ENCODE data around the gene TFB2M. TPM values are rescaled to one million over a fixed set of nuclear protein-coding genes. Genes with fewer than 3 reads are reported as not detected.

Gene TFB2M
- total RNA-seq, 1 donor from 2014 or later, result 9.5 TPM

DNA sequence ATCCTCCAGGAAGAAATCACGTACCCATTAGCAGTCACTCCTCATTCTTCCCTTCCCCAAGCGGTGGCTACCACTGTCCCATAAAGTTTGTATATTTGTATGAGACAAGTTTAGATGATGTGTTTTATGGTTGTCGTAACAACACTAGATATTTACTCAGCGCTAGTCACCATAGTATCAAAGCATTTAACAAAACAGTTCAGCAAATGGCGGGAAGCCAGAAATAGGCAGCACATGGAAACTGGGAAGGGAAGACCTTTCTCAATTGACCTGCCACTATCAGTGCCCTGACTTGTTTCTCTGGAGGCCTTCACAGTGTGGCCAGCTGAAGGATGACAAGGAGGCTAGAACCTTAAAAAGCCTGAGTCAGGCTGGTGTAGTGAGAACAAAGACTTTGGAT is 31.3 kb upstream of the TFB2M start:
- TF ChIP-seq, protein P1, sequence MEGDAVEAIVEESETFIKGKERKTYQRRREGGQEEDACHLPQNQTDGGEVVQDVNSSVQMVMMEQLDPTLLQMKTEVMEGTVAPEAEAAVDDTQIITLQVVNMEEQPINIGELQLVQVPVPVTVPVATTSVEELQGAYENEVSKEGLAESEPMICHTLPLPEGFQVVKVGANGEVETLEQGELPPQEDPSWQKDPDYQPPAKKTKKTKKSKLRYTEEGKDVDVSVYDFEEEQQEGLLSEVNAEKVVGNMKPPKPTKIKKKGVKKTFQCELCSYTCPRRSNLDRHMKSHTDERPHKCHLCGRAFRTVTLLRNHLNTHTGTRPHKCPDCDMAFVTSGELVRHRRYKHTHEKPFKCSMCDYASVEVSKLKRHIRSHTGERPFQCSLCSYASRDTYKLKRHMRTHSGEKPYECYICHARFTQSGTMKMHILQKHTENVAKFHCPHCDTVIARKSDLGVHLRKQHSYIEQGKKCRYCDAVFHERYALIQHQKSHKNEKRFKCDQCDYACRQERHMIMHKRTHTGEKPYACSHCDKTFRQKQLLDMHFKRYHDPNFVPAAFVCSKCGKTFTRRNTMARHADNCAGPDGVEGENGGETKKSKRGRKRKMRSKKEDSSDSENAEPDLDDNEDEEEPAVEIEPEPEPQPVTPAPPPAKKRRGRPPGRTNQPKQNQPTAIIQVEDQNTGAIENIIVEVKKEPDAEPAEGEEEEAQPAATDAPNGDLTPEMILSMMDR (IDR thresholded peaks at IDR 0.05; ENCODE audit: unreplicated experiment), result no peak
- Mint-ChIP-seq H3K36me3 (ENCODE audit: low read depth, unreplicated experiment) (no peaks in the 10 kb centered on the region), H3K4me1 (ENCODE audit: unreplicated experiment) (no peaks in the 10 kb centered on the region), H3K4me3 (ENCODE audit: unreplicated experiment) (no peak overlapping the region), H3K27me3 (ENCODE audit: unreplicated experiment) (peaks cover 2% of the 10 kb centered on the region), H3K27ac (ENCODE audit: unreplicated experiment) (no peak overlapping the region), H3K9me3 (ENCODE audit: unreplicated experiment) (no peaks in the 10 kb centered on the region)
- DNase-seq (ENCODE audit: low spot score), result no peak

DNA sequence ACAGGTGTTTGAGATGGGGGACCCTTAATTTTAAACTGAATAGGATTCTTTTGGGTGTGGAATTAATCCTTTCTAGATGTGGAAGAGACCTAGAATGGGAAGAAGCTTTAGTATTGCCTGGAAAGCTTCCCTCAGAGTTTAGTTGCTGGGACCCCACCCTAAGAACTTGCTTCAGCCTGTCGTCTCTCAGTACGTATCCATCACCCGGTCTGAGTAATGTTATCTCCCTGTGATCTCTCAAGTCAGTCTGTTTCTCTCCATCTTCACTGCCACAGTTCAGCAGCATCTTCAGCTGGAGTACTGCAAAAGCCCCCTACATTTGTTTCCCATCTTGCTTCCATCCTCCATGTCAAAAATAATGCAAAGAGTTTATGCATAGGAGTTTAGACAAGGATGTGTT is 29.1 kb upstream of the TFB2M start:
- no peak overlapping the region for H3K4me3 Mint-ChIP-seq (ENCODE audit: unreplicated experiment)
- TF ChIP-seq, protein P1 (IDR thresholded peaks at IDR 0.05; ENCODE audit: unreplicated experiment), result no peak
- H3K27ac Mint-ChIP-seq (ENCODE audit: unreplicated experiment), result no peak overlapping the region
- H3K4me1 Mint-ChIP-seq (ENCODE audit: unreplicated experiment), result no peaks in the 10 kb centered on the region
- H3K27me3 Mint-ChIP-seq (ENCODE audit: unreplicated experiment), result peaks cover 2% of the 10 kb centered on the region
- peaks cover 3% of the 10 kb centered on the region for H3K9me3 Mint-ChIP-seq (ENCODE audit: unreplicated experiment)
- H3K36me3 Mint-ChIP-seq (ENCODE audit: low read depth, unreplicated experiment), result peaks cover 13% of the 10 kb centered on the region
- DNase-seq (ENCODE audit: low spot score), result no peak

DNA sequence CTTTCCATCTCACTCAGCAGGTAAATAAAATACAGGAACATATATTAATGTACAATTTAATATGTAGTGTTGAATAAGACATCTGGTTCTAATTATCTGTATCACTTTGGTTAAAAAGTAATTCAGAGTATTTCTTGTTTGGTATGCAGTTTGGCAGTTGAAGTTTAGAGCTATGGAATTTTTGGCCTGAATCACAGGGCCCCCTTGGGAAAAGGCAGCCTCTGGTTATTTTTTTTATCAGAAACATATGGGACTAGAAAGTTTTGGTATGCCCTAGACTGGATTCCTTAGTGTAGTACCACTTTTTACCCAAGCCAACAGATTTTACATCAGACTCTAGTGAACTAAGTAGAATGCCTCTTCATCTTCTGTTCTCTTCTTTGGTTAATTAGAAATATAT is 26.6 kb upstream of the TFB2M start:
- H3K27ac Mint-ChIP-seq (ENCODE audit: unreplicated experiment), result no peak overlapping the region

DNA sequence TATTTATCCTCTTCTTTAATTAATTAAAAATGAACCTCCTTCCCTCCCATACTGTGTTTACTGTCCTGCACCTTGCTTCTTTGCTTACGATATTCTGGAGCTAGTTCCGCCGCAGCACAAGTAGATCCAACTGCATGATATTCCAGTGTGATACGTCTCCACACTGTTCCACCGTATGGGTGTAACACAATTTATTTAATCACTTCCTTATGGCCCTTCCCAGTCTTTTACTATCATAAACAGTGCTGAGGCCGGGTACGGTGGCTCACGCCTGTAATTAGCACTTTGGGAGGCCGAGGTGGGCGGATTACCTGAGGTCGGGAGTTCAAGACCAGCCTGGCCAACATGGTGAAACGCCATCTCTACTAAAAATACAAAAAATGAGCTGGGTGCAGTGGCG is 25.9 kb upstream of the TFB2M start:
- Mint-ChIP-seq H3K4me1 (ENCODE audit: unreplicated experiment) (no peaks in the 10 kb centered on the region), H3K9me3 (ENCODE audit: unreplicated experiment) (peaks cover 7% of the 10 kb centered on the region), H3K27ac (ENCODE audit: unreplicated experiment) (no peak overlapping the region), H3K4me3 (ENCODE audit: unreplicated experiment) (no peak overlapping the region), H3K36me3 (ENCODE audit: low read depth, unreplicated experiment) (peaks cover 17% of the 10 kb centered on the region), H3K27me3 (ENCODE audit: unreplicated experiment) (no peaks in the 10 kb centered on the region)
- TF ChIP-seq, protein P1 (IDR thresholded peaks at IDR 0.05; ENCODE audit: unreplicated experiment), result no peak
- DNase-seq (ENCODE audit: low spot score), result no peak

More for the DNA sequence above, 26.6 kb upstream of the TFB2M start:
- H3K36me3 Mint-ChIP-seq (ENCODE audit: low read depth, unreplicated experiment), result peaks cover 17% of the 10 kb centered on the region
- no peak overlapping the region for H3K4me3 Mint-ChIP-seq (ENCODE audit: unreplicated experiment)
- no peak for DNase-seq (ENCODE audit: low spot score)
- no peaks in the 10 kb centered on the region for H3K4me1 Mint-ChIP-seq (ENCODE audit: unreplicated experiment)
- H3K9me3 Mint-ChIP-seq (ENCODE audit: unreplicated experiment), result peaks cover 7% of the 10 kb centered on the region
- TF ChIP-seq, protein P1 (IDR thresholded peaks at IDR 0.05; ENCODE audit: unreplicated experiment), result no peak
- no peaks in the 10 kb centered on the region for H3K27me3 Mint-ChIP-seq (ENCODE audit: unreplicated experiment)

DNA sequence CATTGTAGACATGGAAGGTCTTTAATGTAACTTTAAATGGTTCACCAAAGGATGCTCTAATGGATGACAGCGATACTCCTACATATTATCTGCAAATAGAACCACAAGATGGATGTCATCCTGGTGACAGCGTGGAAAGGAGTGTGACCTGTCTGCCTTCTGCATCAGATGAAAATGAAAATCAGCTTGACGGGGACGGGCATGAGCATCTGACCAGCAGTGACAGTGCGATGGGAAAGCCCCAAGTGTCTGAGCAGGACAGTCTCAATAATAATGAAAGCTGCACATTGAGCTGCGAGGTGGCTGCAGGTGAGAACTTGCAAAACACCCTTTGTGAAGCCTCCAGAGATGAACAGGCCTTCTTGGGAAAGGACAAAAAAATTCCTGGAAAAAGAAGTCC is 25.4 kb upstream of the TFB2M start:
- no peak overlapping the region for H3K27ac Mint-ChIP-seq (ENCODE audit: unreplicated experiment)
- H3K9me3 Mint-ChIP-seq (ENCODE audit: unreplicated experiment), result peaks cover 7% of the 10 kb centered on the region
- H3K36me3 Mint-ChIP-seq (ENCODE audit: low read depth, unreplicated experiment), result peaks cover 17% of the 10 kb centered on the region
- no peaks in the 10 kb centered on the region for H3K4me1 Mint-ChIP-seq (ENCODE audit: unreplicated experiment)
- TF ChIP-seq, protein P1 (IDR thresholded peaks at IDR 0.05; ENCODE audit: unreplicated experiment), result no peak
- H3K4me3 Mint-ChIP-seq (ENCODE audit: unreplicated experiment), result no peak overlapping the region
- no peaks in the 10 kb centered on the region for H3K27me3 Mint-ChIP-seq (ENCODE audit: unreplicated experiment)
- no peak for DNase-seq (ENCODE audit: low spot score)

Measured in endothelial cell (in vitro differentiated cells).